NCI-H1092 (cell line): ENCODE measurements around the gene EEFSEC.

Experiments used
- DNase-seq: peaks from one replicate; lab custom pipeline; 2025; lab: John Stamatoyannopoulos, UW

The EEFSEC gene

DNA sequence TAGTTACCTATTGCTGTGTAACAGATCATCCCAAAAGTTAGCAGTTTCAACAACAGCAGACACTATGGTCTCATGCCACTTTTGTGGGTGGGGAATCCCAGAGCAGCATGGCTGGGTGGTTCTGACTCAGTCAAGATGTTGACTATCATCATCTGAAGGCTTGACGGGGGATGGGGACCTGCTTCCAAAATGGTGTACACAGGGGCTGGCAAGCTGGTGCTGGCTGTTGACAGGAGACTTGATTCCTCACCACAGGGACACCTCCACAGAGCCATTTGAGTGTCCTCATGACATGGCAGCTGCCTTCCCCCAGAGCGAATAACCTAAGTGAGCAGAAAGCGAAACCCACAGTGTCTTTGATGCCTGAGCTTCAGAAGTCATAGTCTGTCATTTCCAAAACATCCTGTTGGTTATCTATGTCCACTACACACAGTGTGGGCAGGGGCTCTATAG is 294.3 kb downstream of the EEFSEC start:
- DNase-seq, result no peak

DNA sequence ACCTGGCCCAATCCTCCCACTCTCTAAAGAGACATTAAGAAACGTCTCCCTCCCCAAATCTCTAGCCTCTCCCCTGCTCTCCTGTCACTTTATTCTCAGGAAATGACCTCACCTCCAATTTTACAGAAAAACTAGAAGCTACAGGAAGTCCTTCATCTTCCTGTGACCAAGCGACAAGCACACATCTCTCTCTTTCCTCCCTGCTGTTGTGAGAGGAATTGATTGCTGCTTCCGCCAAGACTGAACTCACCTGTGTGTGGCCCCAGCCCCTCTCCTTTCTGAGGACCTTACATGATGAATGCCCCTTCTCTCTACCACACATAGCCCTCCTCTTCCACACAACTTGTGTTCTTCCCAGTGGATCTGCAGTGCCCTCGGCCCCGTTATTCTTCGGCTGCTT is 295.2 kb downstream of the EEFSEC start:
- no peak for DNase-seq

DNA sequence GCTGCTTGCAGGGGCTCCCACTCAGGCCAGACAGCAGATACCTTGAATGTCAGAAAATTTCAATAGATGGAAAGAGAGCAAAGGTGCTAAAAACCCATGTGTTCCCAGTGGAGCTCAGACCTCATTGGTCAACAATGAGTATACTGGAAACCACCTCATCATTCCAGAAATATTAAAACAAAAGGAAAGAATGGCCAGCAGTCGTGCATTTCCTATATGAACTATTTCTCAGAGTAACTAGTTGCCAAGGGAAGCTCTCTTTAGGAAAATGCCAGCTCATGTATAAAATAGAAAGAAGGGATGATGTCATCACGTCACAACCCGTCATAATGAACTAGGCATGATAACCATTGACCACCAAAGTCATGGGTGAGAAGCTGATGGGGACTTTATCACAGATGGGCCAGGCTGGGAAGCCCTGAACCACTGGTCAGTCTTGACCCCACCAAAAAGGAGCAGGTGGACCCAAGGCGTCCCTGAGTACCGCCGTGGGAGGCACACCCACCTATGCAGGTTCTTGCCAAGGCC is 295.9 kb downstream of the EEFSEC start:
- DNase-seq, result no peak

DNA sequence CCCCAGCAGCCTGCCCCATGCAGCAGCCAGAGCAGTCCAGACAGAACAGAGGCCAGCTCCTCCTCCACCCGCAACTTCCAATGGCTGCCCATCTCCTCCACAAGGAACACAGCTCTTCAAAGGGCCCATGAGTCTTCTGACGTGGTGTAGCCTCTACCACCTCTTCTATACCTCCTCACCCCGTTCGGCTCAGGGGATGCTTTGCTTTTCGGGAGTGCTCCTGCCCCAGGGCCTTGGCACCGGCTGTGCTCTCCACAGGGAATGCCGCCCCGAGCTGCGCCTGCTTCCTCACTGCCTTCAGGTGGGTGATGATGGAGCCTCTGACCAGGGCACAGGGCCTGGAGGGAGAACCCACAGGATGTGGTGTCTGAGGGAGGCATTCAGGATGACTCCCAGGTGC is 298.8 kb downstream of the EEFSEC start:
- DNase-seq, result no peak

DNA sequence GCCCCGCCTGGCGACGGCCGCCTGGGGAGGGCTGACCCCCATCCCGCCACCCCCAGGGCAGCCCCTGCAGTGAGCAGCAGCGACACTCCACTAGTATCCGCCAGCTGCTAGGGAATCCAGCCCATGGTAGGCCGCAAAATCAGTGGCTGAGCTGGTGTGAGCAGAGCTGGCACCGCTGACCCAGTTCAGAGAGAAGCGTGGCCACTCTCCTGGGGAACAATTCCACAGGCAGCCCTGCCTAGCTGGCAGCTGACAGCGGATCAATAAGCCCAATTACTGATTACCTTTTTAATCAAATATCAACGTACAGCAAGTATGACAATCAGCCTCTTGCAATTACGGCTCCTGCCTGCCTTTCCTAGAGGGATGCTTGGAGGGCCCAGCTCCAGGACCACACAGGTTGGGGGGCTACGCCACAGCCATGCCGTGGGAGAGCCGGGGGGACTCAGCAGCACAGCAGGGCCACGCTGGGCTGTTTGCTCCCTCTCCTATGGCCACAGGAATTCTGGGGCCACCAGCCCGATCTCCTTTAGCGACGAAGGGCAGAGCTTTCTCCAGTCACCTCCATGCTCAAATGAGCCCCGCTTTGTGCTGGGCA is 299.5 kb downstream of the EEFSEC start:
- no peak for DNase-seq

DNA sequence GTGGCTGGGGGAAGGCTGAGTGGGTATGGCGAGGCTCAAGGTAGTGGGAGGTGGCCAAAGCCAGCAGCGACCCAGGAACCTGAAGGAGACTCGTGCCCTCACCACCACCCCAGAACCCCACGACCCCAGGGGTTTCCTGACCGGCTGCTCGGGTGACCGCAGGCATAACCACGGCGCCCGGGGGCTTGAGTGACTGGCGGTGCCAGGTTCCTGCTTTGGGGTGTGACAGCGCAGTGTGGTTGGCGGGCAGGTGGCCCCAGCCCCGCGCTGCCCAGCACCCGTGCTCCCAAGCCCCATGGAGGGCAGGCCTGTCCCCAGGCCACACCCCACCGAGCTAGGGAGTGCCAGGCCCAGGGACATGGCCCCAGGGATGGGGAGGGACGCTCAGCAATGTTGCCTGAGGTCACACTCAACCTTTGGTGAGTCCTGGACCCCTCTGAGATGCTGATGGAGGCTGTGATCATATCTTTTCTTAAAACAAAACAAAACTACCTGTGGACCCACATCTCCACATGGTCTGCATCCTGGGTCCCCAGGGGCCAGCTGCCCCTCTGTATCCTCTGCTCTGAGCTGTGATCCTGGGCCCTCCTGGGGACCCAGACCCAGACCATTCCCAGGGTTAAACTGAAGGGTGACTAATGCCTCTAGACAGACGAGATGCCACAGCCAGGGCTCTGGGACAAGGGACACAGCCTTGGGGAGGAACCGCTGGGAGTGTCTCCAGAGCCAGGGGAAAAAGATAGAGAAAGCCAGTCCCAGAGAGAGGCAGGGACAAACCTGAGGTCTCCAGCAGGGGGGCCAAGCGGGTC is 300.4 kb downstream of the EEFSEC start:
- no peak for DNase-seq

DNA sequence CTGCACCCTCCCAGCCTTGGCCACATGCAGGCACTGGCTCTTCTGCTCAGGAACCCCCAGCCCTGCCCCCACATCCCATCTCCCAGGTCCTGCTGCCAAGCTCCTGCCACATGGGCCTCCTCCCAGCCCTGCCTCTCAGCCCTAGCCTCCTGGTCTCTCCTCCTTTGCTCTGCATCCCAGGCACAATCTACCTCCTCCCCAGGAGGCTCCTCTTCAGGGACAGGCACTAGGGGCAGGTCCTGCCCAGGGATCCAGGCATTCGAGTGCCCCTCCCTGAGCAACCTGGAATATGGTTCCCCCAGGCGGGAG is 301.0 kb downstream of the EEFSEC start:
- no peak for DNase-seq

DNA sequence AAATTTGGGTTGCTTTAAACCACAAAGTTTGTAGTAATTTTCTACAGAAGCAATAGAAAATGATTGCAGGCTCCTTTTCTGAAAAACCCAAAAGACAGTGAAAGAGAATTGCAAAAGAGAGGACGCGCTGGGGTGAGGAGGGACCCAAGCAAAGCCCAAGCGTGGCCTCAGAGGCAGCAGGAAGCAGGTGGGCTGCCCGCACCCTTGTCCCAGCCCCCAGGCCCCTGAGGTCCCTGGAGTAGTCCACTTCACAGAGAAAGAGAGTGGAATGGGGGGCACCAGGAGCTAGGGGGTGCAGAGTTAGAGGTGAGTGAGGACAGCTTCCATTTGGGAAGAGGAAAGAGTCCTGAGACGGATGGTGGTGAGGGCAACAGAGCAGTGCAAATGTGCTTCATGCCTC is 301.8 kb downstream of the EEFSEC start:
- no peak for DNase-seq

DNA sequence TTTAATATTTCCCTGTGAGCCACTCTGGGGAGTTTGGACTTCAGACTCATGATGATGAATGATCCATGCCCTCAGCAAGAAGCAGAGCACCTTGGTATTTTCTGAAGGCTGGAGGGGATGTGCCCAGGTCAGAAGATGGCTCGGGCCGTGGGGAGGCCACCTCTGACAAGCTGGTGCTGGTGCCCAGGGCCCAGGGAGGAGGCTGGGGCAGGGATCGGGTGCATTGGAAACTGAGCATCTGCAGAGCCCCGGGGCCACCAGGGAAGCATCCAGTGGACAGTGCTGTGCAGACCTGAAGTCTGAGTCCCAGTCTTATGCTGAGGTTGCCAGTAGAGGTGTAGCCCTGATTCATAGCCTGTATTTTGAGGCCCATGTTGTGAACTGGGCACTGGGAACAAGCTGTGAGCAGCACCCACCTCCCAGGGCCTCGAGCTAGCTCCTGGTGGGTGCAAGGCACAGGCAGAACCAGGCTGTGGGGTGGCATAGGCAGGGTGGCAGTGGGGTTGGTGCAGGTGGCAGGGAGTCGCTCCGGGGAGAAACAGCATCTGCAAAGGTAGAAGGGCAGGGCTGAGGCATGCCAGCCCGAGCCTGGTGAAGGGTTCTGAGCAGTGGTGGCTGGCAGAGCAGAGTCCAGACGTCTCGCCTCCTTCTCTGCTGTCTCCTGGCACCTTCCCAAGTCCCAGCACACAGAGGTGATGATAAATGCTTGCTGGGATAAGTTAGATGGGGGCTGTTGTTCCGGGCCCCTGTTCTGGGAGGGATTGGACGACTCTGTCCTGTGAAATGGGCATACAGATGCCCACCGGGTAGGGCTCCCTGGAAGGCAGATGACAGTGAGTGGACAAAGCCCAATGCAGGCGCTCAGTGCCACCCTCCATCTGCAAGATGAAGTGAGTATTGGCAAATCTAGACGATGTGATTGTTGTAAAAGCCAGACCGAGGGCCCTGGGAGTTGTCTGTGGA is 302.8 kb downstream of the EEFSEC start:
- DNase-seq, result no peak

DNA sequence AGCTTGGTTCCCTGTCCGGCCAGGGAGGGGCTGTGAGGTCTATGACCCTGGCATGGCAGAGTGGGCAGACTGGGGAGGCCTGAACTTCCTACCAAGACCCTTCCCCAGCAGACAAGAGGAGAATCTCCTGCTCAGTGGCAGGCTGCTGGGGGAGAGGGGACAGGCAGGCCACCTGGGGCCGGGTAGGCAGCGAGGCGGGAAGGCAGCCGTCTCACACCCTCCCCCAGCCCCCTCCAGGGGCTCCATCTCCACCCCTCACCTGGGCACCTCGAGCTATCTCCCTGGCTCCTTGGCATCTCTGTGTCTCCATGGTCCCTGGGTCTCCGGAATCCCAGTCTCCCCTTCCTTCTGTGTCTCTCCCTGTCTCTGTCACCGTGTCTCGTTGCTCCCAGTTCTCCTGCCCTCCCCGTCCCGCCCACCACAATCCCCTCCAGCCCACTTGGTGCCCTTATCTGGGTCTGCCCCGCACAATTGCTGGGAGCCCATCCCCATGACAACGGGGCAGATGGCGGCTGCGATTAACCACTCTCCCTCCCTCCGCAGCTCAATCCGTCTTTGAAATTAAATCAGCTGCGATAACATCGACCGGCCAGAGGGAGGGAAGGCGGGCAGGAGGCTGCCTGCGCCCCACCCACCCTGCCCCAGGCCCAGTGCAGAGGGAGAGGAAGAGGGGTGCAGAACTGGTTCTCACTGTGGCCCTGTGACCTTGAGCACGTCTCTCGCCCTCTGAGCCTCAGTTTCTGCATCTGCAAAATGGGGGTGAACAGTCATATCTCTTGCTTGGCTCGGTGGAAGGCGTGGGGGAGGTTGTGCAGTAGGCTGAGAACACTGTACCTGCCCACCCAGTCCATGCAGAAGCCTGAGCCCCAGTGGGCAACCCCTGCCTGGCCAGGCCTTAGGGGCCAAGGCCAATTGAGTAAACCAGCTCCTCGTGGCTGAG is 303.8 kb downstream of the EEFSEC start:
- no peak for DNase-seq

DNA sequence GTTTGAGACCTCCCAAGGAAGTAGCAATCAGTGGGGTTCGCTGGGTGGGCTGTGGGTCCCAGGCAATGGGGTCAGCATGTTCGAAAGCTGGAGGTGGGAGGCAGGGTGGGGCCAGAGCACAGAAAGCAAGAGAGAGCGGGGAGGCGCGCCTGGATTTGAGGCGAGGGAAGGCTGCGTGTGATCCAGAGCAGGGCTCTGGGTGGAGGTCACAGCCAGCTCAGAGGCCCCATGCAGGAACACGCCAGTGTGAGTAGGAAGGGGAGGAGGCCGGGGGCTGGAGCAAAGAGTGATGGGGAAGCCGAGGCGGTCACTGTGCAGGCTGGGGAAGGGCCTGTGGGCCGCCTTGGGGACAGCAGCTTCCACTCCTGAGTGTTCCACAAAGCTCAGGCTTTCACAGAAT is 304.7 kb downstream of the EEFSEC start:
- DNase-seq, result no peak
